ENCODE results near the gene RSPH10B2.
"Not testable (repeated sequence)": the region's sequence is repeated elsewhere in the genome, so short reads cannot be mapped to it uniquely, and the experiment has no call there.

GRCh38 chr7:6753964-6754363 is at the start of gene RSPH10B2:
- not testable (repeated sequence) for TF ChIP-seq CTCF (IDR thresholded peaks at IDR 0.05 in 2 of 3, conservative IDR thresholded peaks at IDR 0.05 in 1 of 3; ENCODE audit: borderline replicate concordance in 1 of 3, insufficient read depth in 1 of 3, low read depth in 2 of 3, low read length in 2 of 3); POLR2A (IDR thresholded peaks at IDR 0.05; ENCODE audit: borderline replicate concordance, extremely low read depth, insufficient read depth, insufficient read length); SRF (IDR thresholded peaks at IDR 0.05; ENCODE audit: low read depth)

Measured in HCT116 (cell line).